GM10266 (cell line): ENCODE data around the gene ST3GAL2.
A peak's percentile ranks its signal among the peaks of the same experiment; 100 is the strongest.

Source experiments
- DNase-seq: peaks from one replicate; pipeline ENCODE4 v3.0.0; 2012; ENCODE audit errors: extremely low spot score
- TF ChIP-seq, protein P1 (sequence below): IDR thresholded peaks from 2 replicates; pipeline ENCODE4 v1.5.1; 2012; ENCODE audit warnings: mild to moderate bottlenecking, low read depth; ENCODE audit not compliant: control insufficient read depth, insufficient read depth; ENCODE audit errors: missing control alignments

Gene ST3GAL2

GRCh38 chr16:70399951-70400350, 38.9 kb downstream of the ST3GAL2 start:
- no peak for DNase-seq
- TF ChIP-seq, protein P1, sequence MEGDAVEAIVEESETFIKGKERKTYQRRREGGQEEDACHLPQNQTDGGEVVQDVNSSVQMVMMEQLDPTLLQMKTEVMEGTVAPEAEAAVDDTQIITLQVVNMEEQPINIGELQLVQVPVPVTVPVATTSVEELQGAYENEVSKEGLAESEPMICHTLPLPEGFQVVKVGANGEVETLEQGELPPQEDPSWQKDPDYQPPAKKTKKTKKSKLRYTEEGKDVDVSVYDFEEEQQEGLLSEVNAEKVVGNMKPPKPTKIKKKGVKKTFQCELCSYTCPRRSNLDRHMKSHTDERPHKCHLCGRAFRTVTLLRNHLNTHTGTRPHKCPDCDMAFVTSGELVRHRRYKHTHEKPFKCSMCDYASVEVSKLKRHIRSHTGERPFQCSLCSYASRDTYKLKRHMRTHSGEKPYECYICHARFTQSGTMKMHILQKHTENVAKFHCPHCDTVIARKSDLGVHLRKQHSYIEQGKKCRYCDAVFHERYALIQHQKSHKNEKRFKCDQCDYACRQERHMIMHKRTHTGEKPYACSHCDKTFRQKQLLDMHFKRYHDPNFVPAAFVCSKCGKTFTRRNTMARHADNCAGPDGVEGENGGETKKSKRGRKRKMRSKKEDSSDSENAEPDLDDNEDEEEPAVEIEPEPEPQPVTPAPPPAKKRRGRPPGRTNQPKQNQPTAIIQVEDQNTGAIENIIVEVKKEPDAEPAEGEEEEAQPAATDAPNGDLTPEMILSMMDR: no peak

DNA sequence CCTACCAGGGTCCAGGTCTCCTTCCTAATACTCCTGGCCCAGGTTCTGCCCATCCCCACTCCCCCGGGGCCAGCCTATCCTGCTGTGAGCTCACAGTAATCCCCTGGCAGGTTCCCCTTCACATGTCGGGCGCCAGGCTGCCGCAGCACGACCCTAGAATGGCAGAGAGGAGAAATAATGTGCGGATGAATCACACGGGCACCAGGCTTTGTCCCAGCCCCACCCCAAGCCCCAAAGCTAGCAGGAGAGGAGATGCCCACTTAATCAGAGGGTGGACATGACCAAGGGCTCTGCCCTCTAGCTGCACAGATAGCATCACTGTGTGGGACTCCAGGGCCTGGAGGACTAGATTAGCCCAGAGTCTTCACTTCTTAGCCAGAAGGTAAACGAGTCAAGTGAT, 39.5 kb downstream of the ST3GAL2 start:
- no peak for DNase-seq
- TF ChIP-seq, protein P1: no peak

DNA sequence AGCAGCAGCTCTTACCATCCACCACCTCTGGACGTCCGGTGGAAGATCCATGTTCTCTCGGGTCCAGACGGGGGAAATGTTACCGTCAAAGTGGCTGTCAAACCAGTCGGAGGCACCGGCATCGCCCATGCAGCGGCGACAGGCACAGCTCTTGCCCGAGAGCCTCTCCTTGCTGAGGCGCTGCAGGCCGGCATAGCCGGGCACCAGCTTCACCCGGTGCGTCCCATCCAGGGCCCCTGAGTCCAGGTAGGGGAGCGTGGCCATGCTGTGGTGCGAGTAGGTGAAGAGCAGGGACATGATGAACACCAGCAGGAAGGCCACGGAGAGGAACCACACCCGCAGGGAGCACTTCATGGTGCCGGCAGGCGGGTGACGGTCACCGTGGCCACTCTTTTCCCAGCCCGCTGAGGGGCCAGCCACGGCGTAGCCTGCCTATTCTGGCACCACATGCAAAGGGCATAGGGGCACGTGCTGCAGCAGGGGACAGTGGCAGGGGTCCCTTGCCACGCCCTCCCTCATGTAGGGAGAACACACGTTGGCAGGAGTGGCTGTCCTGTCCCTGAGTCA, 40.6 kb downstream of the ST3GAL2 start:
- DNase-seq: no peak
- TF ChIP-seq, protein P1: no peak

DNA sequence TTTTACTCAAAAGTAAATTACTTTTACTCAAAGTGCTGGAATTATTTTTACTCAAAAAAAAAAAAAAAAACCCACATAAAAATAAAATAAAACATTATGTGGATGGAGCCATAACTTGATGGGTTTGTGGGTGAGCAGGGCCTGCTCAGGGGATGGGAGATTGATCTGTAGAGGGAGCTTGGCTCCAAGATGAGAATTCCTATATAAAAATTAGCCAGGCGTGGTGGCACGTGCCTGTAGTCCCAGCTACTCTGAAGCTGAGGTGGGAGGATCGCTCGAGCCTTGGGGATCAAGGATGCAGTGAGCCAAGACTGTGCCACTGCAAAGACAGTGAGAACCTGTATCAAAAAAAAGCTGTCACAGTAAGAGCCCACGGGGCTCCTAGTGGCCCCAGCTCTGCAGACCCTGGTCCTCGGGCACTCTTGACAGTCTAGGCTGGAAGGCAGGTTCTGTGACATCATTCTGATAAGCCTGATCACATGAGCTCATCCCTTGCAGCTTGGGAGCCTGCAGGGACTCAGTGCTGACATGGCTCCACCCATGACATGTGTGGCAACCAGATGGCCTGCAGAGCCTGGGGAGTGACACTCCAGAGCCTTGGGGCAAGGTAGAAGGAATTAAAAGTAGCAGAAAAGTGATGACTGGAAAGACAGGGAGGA, 42.5 kb downstream of the ST3GAL2 start:
- TF ChIP-seq, protein P1: no peak
- no peak for DNase-seq

DNA sequence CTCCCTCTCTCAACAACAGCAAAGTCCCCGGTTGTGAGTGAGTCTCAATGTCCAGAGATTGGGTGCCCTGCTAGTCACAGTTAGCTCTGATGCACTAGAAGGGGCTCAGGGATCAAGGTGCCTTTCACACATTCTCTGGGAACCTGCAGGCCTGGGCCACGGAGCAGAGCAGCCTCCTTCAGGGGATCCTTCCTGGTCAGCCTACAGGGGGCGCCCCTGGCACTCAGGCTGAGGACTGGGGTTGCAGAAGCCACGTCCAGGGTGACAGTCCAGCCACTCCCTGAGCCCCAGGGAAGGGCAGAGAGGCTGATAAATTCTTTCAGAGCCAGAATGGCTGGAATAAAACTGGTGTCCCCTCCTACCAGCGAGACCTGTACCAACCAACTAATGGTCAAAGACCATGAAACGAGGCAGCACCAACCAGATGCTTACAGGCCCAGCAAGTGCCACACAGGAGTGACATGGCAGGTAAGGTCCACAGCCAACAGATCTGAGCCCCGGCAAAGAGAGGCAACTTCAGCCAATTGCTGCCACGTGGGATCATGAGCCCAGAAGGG, 43.5 kb downstream of the ST3GAL2 start:
- DNase-seq: peak; percentile 78

GRCh38 chr16:70394853-70395252, 44.0 kb downstream of the ST3GAL2 start:
- DNase-seq: no peak
- TF ChIP-seq, protein P1: no peak

More for the DNA sequence above, 43.5 kb downstream of the ST3GAL2 start:
- TF ChIP-seq, protein P1: peak; percentile 88

- DNase-seq: no peak
- TF ChIP-seq, protein P1: no peak
Measured at GRCh38 chr16:70393662-70394061, 45.2 kb downstream of the ST3GAL2 start.
